HG03108 (cell line): ENCODE results near the gene PASD1.

ENCODE experiments used
- ATAC-seq: cut with Tn5 transposase; IDR thresholded peaks from one replicate; pipeline ENCODE4 v1.9.1; 2021; ENCODE audit warnings: moderate library complexity; ENCODE audit not compliant: unreplicated experiment

PASD1 gene

GRCh38 chrX:151700581-151700980 lies 137.1 kb downstream of the PASD1 start:
- no peak for ATAC-seq

DNA sequence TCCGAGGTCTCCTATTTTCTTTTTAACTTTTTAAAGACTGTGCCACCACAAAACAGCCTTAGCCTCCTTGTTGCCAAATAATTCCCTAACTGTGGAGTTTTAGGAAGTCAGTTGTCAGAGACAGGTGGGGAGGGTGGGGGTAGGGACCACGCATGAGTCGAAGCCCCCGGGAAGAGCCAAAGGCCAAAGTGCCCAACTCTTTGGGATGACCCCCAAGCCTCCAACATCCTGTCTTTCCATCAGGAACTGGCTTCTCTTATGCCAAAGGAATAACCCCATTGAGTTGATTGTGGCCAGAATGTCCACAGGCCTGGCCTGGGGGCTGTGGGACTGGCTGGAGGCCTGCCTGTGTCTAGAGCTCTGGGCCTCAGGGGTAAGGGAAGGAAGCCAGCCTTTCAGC lies 137.6 kb downstream of the PASD1 start:
- ATAC-seq: no peak

DNA sequence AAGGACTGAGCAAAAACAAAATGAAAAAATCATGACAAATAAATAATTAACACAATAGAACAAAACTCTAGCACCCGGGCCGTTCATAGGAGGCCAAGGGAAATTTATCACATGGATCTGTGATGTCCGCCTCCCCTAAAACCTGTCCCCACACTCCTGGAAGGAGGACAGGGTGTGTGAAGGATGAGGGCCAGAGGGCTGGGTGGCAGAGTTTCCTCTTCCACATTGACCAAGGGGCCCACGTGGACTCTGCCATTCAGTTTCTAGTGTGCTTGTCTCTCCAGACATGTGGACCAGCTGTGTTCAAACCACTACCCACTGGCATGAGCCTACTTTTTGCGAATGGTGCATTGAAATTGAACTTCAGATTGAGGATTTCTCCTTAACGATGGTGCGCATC lies 138.1 kb downstream of the PASD1 start:
- ATAC-seq: no peak

DNA sequence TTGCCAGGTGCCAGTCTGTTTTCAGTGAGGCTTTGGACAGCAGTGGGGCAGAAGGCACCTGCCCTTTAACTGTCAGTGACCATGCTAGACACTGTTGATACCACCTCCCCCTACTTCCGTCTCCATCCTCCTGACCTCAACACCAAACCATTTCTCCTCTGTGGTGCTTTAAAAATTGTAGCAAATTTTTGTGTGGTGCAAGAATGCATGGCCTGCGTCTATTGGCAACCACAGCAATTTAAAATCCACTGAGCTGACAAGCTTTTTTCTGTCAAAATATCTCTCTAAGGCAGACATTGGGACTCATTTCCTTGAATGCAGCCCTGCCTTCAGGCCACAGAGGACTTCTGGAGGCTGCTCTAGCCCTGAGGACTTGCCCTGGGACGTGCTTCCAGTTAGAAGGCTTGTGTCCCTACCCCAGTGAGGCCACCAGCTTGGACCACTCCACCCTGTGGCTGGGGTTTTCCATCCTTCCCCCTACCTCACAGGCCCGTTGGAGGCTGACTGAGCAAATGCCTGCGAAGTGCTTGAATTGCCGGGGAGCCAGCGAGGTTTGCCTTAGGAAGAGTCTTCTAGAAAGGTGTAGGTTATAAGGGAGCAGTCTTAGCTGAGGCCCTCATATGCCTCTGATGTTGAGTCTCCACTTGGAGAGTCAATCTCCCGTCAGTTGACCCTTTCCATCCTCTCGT lies 138.7 kb downstream of the PASD1 start:
- ATAC-seq: no peak

DNA sequence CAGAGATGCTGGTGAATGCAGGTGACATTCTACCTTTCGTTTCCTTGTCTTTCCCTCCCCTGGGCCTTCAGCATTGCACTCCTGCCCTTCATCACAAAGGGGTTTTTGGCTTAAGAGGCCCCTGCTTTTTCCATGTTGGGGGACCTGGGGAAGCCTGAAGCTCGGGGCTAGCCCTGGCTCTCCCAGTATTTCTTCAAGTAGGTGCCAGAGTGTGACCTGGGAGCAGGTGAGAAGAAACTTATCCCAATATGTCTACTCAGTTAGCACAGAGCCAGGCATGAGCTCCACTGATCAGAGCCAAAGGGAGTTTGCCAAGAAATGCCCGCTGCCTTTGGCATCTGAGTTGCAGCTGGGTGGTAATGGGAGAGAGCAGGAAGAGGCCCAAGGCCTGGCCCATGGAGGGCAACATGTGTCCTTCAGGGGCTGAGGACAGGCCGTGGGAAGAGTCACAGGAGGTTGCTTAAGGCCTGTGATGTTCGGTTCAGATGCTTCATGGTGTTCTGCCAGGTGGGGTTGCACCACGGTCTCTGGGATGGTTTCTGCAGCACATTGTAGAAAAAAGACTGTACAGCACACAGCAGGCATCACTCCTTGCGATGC lies 139.4 kb downstream of the PASD1 start:
- no peak for ATAC-seq

- ATAC-seq: no peak
Observed at GRCh38 chrX:151703487-151703886, 140.0 kb downstream of the PASD1 start.

GRCh38 chrX:151704041-151704663 lies 140.7 kb downstream of the PASD1 start:
- no peak for ATAC-seq

GRCh38 chrX:151708821-151709220 lies 145.3 kb downstream of the PASD1 start:
- no peak for ATAC-seq

- no peak for ATAC-seq
Observed at GRCh38 chrX:151710457-151710856, 147.0 kb downstream of the PASD1 start.

DNA sequence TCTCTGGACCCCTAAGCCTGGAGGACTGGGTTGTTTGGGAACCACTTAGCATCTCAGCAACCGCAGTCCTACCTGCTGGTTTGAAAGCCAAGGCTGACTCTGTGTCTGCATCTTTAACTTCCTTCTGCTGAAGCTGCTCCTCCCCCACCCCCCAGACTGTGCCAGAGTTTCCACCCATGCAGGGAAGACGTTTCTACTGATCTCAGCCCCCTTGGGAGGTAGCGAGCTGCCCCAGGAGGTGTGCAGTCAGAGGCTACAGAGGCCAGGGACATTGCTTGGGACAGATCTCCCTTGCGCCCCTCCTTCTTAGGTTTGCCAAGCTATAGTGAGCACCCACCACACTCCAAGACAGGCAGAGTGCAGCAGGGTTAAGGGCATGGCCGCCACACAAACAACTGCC lies 147.7 kb downstream of the PASD1 start:
- ATAC-seq: no peak

DNA sequence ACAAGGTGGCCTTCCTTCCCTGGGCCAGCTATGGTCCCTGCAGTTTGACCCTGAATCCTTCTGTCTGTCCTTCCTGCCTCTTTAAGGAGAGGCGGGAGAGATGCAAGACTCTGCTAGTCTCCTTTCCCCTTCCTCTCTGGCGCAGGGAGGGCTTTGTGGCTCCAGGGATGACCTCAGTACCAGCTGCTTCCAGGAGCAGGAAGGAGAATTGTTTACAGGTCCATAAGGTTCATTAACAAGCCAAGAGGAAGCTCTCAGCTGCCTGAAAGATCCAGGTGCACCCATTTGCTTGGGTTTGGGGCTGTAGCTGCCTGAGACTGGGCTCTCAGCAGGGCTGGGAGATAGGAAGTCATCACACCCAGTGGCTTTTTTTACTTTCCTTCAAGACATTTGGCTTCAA lies 148.3 kb downstream of the PASD1 start:
- no peak for ATAC-seq

GRCh38 chrX:151712253-151712652 lies 148.8 kb downstream of the PASD1 start:
- no peak for ATAC-seq

- ATAC-seq: no peak
Observed at GRCh38 chrX:151713849-151714248, 150.4 kb downstream of the PASD1 start.

DNA sequence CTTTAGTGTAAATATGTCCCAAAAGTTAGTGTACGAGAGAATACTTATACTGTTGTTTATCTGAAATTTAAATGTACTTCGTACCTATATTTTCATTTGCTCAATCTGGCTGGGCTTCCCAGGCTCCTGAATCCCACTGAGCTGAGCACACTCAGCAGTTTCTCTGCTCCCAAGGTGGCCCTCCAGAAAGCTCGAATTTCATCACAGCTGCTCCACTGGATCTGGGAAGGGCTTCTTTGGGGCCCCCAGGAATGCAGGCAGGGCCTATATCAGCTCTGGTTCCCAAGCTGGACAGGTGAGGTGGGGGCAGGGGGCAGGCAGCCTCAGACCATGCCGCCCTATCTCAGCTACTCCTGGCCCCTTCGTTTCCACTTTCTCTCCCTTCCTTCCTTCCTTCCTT lies 150.9 kb downstream of the PASD1 start:
- no peak for ATAC-seq

DNA sequence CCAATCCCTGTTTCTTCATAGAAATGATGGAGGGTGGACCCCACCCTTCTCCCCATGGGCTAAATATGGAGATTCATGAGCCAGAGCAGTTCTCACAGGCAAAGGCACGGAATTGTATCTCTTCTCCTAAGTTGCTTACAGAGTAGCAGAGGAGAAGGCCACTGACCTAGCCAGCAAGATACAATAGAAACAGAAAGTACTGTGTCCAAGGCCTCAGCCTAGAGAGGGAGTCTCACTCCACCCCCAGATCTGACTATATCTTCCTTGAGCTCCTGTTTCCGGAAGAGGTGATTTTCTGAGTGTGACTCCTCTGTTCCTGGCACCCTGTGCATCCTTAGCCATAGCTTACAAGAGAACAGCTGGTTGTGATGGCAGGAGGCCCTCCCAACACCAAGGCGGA lies 152.3 kb downstream of the PASD1 start, which contains the start of gene FATE1:
Gene FATE1 (plus strand): TSS at position 284 of the 400 bp plus-strand sequence. CDS start 85 bp downstream, at position 369.
- no peak for ATAC-seq

GRCh38 chrX:151722241-151722846 lies 158.9 kb downstream of the PASD1 start:
- no peak for ATAC-seq

- ATAC-seq: no peak
Observed at GRCh38 chrX:151723156-151723760, 159.8 kb downstream of the PASD1 start.

GRCh38 chrX:151724563-151725337 lies 161.3 kb downstream of the PASD1 start:
- ATAC-seq: no peak

DNA sequence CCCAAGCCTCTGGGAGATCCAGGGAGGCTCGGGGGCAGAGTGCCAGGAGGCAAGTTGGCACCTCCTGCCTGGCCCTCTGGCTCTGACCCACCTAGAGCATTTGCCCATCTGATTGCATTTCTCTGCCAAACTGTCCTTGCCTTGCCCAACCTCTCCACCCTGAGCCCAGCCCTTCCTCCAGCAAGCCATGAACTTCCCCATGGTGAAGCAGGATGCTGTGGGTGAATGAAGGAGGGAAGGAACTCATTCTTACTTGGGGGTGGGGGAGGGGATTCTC lies 161.8 kb downstream of the PASD1 start:
- ATAC-seq: no peak
